IPS DF 19.7 (cell line): Measurements from ENCODE around the gene ASB7.
"Not testable (repeated sequence)": the region's sequence is repeated elsewhere in the genome, so short reads cannot be mapped to it uniquely, and the experiment has no call there.

Source experiments
- DNase-seq: peaks from one replicate; pipeline ENCODE4 v3.0.0-alpha.2; 2013; ENCODE audit warnings: low read depth, low spot score

Gene ASB7

DNA sequence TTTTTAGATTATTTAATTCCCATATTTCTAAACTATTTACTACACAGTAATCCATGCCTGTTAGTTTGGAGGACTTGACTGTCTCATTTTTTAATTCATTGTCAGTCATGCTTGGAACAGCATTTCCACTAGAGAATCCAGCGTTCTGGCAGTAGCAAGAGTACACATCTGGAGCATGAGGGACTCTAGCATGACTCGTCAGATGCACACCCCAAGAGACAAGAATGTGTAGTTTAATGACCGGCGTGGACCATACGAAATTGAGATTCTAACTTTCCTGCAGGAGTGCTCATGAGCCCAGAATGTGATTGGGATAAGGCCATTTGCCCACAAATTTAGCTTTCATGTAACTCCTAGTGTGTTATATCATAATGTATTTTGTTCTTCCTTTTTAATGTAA, 48.9 kb downstream of the ASB7 start:
- no peak for DNase-seq

DNA sequence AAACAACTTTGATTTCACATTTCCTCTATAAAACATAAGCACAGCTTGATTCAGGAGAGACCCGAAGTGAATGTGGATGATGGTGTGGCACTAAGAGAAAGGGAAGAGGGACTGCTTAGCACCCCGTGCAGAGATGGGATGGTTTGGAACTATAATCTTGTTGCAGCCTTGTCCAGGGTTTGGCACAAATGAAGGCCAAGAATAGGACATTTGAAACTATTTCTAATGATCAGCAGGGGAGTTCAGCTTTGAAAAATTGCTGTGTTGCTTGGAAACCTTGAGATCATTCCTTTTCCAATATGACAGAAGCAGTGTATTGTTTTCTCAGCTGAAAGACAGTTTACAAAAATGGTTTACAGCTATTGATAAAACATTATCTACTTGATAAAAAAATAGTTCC, 49.7 kb downstream of the ASB7 start:
- DNase-seq = no peak

- DNase-seq = no peak
Measured at GRCh38 chr15:100653608-100654007, 51.2 kb downstream of the ASB7 start.

DNA sequence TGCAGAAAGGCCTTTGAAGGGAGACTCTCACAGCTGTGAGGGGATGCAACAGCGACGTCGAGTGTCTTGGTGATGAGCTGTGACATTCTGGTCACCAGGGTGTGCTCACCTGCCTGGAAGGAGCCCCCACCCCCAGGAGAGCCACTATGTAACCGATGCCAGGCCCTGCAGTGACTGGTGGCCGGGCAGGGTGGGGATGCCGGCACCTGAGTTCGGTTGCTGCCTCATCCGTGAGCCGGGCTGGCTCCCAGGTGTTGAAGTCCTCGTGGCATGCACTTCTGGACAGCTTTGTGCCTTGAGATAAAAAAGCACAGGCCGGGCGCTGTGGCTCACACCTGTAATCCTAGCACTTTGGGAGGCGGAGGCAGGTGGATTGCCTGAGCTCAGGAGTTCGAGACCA, 56.5 kb downstream of the ASB7 start:
- no peak for DNase-seq

DNA sequence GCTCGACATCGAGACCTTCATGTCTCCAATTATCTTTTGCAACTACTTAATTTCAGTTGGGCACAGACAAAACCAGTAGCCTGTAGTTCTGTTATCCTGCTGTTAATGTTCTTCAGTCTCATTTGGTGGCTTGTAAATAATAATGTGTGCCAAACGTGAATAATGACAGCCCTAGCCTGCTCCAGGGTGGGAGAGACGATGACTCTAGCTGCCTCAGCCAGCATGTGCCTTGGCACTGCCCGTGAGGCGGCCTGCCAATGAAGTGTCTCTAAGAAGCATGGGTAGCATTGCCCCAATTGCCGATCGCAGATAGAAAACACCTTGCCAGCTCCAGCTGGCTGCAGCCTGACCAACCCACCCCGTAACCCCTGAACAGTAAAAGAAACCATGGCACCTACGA, 58.8 kb downstream of the ASB7 start:
- DNase-seq = no peak

DNA sequence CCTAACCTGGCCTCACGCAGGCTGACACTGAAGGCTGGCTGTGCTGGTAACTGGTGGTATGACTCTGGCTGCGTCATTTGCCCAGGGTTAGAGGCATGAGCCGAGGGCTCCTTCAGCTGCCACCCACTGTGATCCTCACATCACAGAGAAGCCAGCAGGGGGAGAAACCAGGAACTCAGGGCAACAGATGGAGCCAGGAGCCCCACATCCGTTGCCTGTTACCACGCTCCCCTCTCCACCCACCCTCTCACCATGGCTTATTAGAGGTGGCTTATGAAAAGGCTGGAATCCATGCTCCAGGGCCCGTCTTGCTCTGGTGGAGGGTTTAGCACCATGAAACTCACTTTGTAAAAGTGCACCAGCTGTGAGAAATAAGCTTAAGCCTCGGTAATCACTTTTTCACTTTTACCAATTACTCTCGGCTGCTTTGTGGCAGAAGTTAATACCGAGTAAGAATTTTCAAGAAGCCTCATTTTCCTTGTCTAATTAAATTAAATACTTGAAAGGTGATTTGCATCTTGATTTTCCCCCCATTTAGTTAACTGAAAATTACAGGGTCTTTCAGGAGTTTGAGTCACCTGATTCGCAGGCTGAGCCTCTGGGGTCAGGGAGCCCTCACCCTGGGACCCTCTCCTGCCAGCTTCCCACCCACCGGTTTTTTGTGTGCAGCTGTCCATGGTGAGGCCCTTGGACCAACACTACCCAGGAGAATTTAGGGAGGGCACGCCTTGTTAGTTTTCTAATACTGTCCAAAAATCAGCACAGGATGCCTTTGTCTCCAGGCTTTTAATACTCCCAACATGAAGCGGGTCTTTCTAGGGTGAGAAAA, 60.9 kb downstream of the ASB7 start:
- DNase-seq = peak; percentile 5

DNA sequence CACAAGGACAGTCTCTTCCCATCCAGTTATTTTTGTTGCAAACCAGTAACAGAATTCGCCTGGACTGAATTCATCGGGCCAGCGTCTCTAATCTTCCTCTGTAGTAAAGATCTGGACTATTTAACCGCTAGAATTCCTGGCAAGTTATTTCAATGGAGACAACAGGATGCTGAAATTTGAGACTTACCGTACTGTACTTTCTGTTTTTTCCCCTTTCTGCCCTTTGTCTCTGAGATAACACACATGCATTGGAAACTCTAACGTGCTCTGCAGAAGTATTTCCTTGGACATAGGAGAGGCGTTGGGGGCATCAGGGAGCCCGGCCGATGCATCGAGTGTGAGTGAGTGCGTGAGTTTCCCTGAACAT, 61.5 kb downstream of the ASB7 start:
- no peak for DNase-seq

GRCh38 chr15:100665570-100665969, 63.2 kb downstream of the ASB7 start:
- no peak for DNase-seq

- no peak for DNase-seq
Measured at GRCh38 chr15:100667405-100668347, 65.3 kb downstream of the ASB7 start.

DNA sequence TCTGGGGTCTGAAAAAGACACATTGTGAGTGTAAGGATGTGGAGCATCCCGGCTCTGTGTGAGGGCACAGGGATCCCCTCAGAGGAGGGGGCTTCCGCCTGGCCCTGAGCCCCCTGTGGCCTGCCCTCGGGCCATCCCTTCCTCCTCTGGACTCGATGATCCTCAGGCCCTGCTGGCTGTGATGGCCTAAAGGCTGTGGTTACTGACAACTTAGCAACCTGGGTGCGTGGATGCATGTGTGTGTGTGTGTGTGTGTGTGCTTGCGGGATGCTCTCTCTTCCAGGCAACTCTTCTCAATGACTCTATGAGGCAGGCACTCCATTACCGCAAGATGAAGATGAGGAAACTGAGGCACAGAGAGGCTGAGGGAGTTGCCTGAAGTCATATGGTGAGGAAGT, 66.0 kb downstream of the ASB7 start:
- no peak for DNase-seq

- no peak for DNase-seq
Measured at GRCh38 chr15:100669260-100669659, 66.9 kb downstream of the ASB7 start.

DNA sequence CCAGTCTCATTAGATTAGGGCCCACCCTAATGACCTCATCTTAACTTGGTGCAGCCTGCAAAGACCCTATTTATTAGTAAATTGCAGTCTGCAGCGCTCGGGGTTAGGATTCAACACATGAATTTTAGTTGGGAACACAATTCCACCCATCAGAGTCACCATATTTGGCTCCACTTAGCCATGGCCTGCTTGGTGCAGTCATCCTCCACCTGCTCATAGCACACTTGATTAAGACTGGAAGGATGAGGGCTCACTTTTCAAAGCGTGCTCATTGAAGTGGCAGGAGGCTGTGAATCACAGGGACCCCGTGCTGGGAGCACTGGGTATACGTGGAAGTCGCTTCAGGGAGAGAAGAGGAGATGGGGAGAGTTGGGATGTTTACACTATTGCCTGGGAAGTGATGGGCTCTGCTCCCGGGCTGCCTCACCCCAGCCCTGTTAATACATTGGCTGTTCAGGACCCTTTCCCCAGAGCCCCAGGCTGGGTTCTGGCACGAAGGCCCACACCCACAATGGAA, 68.2 kb downstream of the ASB7 start:
- DNase-seq = no peak

DNA sequence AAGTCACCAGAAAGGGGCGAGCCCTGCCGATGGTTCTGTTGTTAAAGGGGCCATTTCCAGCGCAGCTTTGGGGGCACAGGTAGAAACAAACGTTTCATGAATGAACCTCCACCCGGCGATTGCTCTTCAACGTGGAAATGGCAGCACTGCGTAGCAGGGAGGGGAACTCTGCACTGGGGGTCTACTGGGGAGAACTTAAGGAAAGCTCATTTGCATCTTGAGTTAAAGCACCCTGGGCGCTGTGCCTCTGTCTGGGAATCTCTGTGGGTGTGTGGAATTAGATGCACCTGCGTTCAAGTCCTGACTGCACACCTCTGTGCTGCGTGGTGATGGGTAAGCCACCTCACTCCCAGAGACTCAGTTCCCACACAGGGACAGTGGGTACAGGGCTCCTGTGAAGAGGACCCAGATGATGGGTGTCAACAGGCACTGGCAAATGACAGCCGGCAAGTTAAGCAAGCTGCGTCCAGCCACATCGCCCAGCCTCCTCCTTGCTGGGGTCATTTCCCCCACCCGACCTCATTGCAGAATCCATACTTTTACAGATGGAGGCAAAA, 68.8 kb downstream of the ASB7 start:
- no peak for DNase-seq

DNA sequence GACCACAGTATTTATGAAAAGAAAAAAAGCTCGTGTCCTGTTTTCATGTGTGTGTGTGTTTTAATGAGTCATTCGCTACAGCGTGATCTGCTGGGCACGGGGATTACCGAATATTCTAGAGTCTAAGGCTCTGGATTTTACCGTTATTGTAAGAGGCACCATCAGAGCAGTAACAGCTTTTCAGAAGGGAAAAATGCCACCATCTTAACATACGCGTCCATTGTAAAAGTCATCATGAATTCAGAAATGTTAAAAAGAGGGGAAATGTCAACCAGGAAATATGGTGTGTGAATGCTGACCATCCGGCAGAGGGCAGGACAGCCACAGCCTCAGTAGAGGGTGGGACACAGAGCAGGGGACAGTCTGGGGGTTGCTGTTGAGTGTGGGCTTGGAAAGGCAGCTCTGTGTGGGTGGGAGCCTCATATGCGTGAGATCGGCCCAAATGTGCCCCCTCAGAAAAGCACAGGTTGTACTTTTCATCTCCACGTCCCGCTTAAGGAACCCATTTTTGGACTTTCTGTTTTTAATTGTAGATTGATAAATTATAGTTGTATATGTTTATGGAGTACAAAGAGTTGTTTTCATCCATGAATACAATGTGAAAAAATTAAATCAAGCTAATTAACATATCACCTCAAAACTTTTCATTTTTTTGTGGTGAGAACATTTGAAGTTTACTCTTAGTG, 69.6 kb downstream of the ASB7 start:
- DNase-seq = no peak

GRCh38 chr15:100672959-100673358, 70.6 kb downstream of the ASB7 start:
- DNase-seq = no peak

DNA sequence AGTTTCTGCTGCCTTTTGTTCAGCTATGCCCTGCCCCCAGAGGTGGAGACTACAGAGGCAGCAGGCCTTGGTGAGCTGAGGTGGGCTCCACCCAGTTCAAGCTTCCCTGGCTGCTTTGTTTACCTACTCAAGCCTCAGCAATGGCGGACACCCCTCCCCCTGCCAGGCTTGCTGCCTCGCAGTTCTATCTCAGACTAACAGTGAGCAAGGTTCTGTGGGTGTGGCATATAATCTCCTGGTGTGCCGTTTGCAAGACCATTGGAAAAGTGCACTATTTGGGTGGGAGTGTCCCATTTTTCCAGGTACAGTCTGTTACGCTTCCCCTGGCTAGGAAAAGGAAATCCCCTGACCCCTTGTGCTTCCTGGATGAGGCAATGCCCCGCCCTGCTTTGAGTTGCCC, 76.8 kb downstream of the ASB7 start:
- DNase-seq = not testable (repeated sequence)

DNA sequence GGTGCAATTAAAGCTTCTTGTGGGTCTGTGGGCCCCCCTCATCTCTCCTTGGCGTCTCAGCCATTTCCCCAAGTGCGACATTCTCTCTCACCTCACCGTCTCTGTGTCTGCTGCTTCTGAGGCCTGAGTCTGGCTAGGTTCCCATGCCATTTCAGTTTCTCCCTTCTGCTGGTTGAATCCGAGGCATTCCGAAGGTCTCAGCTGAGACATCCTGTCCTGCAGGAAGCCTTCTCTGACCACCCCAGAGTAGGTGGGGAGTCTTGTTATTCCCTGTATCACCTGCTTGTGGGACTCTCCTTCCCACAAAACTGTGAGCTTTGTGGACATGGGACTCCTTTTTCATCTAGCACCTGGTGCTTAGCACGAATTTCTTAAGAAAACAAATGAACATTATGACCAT, 78.3 kb downstream of the ASB7 start:
- DNase-seq = no peak

- no peak for DNase-seq
Measured at GRCh38 chr15:100681335-100681746, 79.0 kb downstream of the ASB7 start.

DNA sequence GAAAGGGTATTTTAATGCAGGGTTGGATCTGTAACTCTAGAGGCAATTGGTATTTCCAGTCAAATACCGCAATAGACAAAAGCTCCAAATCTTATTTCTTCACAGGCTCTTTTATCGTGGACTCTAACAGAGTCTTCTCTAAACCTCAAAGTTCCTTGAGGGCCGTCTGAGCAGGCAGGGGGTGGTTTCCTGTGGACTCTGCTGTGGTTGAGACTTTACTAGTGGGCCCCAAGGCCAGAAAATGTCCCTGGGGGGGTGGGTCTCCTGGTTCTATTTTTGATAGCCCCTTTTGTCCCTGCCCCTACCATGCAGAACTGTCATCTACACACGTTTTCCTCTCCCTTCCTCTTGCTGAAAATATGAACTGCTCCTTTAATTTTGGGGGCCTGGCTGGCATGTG, 80.1 kb downstream of the ASB7 start:
- DNase-seq = no peak

- DNase-seq = no peak
Measured at GRCh38 chr15:100683434-100683833, 81.0 kb downstream of the ASB7 start.

GRCh38 chr15:100684591-100684990, 82.2 kb downstream of the ASB7 start:
- no peak for DNase-seq
